ENCODE measurements around the gene EML6. TPM values are rescaled to one million over a fixed set of nuclear protein-coding genes. Genes with fewer than 3 reads are reported as not detected.

EML6 gene
- total and polyA plus RNA-seq, 2 of the 13 experiments (the other 11 are each of a cell fraction or from before 2014, with no cell fraction given): 17.2 to 32.4 TPM

DNA sequence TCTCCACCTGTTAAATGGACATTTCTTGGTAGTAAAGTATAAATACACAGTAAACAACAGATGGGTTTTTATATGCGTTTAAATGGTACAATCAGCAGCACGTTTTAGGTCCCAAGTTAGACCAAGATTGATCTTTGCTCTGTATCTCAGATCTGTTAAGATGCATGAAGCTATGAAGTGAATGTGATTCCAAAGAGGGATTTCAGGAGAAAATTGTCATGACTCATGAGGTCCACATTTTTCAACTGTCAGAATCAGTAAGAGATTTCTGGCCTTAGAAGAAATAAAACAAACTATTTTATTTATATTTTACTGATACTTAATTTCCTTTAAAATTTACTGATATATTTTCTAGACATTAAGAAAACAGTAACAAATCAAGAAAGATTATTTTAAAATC lies 142.7 kb downstream of the EML6 start:
- DNase-seq (ENCODE audit: low spot score): no peak
- Histone ChIP-seq H3K9ac (ENCODE audit: insufficient read depth, low read depth, low read length) (no peak overlapping the region), H3K4me3 (replicated peaks in 1 of 3; ENCODE audit: insufficient read depth in 1 of 3, low read depth in 2 of 3, low read length in 3 of 3) (no peak overlapping the region), H3K79me2 (ENCODE audit: insufficient read depth, low read length) (no peaks in the 10 kb centered on the region), H3K27me3 (ENCODE audit: control insufficient read depth in 1 of 2, insufficient read depth in 2 of 2, low read length in 2 of 2) (no peaks in the 10 kb centered on the region), H4K20me1 (ENCODE audit: insufficient read depth, low read length) (no peaks in the 10 kb centered on the region), H3K36me3 (replicated peaks in 1 of 2; ENCODE audit: control insufficient read depth in 1 of 2, insufficient read depth in 2 of 2, low read length in 2 of 2) (no peaks in the 10 kb centered on the region), H3K4me1 (ENCODE audit: insufficient read depth, low read length) (peaks cover 5% of the 10 kb centered on the region; the same call in 1 of the 2 replicates), H3K4me2 (ENCODE audit: low read depth, low read length) (no peak overlapping the region), H3K9me3 (ENCODE audit: low read length) (no peaks in the 10 kb centered on the region), H3K27ac (ENCODE audit: extremely low read length, insufficient read depth, low read length) (no peak overlapping the region), H2AFZ (ENCODE audit: low read length) (no peak overlapping the region)
- in situ Hi-C loops (cut with HindIII; ENCODE audit: extremely low pct_ligation_motif_present, low pct_unique_long_range_greater_than_20kb) (no loop called here), intact Hi-C loops (cut with micrococcal nuclease; ENCODE audit: unreplicated experiment) (no loop called here)
- no peak for TF ChIP-seq ETV5 (CRISPR knock-in tag; IDR thresholded peaks at IDR 0.05; ENCODE audit: borderline replicate concordance)
- TF ChIP-seq, protein P1, sequence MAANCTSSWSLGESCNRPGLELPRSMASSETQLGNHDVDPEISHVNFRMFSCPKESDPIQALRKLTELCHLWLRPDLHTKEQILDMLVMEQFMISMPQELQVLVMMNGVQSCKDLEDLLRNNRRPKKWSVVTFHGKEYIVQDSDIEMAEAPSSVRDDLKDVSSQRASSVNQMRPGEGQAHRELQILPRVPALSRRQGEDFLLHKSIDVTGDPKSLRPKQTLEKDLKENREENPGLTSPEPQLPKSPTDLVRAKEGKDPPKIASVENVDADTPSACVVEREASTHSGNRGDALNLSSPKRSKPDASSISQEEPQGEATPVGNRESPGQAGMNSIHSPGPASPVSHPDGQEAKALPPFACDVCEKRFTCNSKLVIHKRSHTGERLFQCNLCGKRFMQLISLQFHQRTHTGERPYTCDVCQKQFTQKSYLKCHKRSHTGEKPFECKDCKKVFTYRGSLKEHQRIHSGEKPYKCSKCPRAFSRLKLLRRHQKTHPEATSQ (CRISPR knock-in tag; IDR thresholded peaks at IDR 0.05; ENCODE audit: borderline replicate concordance): no peak
- no peak for TF ChIP-seq ZFP36L1 (CRISPR knock-in tag; IDR thresholded peaks at IDR 0.05)
- TF ChIP-seq ZNF264 (CRISPR knock-in tag; IDR thresholded peaks at IDR 0.05): no peak
- TF ChIP-seq FOXK1 (CRISPR knock-in tag; IDR thresholded peaks at IDR 0.05; ENCODE audit: borderline replicate concordance, low read depth): no peak
- no peak for TF ChIP-seq SAP130 (CRISPR knock-in tag; IDR thresholded peaks at IDR 0.05; ENCODE audit: low read depth)
- TF ChIP-seq SRF (IDR thresholded peaks at IDR 0.05; ENCODE audit: low read depth, low read length): no peak
- no peak for TF ChIP-seq ZBTB7A (CRISPR knock-in tag; IDR thresholded peaks at IDR 0.05)
- TF ChIP-seq ZNF44 (CRISPR knock-in tag; IDR thresholded peaks at IDR 0.05): no peak
- TF ChIP-seq TEAD2 (CRISPR knock-in tag; IDR thresholded peaks at IDR 0.05): no peak
- TF ChIP-seq ZNF879 (CRISPR knock-in tag; IDR thresholded peaks at IDR 0.05): no peak
- no peak for TF ChIP-seq NFE2L2 (IDR thresholded peaks at IDR 0.05; ENCODE audit: low read length)
- no peak for TF ChIP-seq RAD21 (CRISPR knock-in tag; IDR thresholded peaks at IDR 0.05)
- TF ChIP-seq ZNF619 (CRISPR knock-in tag; IDR thresholded peaks at IDR 0.05): no peak
- BruUV-seq (replicated peaks): no TSS peak
- 92% methylated on average over 2 of the region's 2 CpGs for WGBS (ENCODE audit: low lambda C conversion rate)
- CTCF ChIA-PET (ENCODE audit: low intra/inter-chr PET ratio, low total read pairs): no interaction called here
- POLR2A ChIA-PET: no interaction called here
- FAIRE-seq: no peak
- ATAC-seq: no peak
